NK-92 treated with Interleukin-12 subunit alpha and Interleukin-12 subunit beta, amount 100 ng/mL, for 24 hours (cell line): Measurements from ENCODE around the gene MRPS6.
A peak's percentile ranks its signal among the peaks of the same experiment; 100 is the strongest.

Experiments
- DNase-seq: peaks from one replicate; lab custom pipeline; 2025; lab: John Stamatoyannopoulos, UW

MRPS6 gene

GRCh38 chr21:34071683-34072082 lies 1.7 kb upstream of the MRPS6 start:
- DNase-seq, result no peak

DNA sequence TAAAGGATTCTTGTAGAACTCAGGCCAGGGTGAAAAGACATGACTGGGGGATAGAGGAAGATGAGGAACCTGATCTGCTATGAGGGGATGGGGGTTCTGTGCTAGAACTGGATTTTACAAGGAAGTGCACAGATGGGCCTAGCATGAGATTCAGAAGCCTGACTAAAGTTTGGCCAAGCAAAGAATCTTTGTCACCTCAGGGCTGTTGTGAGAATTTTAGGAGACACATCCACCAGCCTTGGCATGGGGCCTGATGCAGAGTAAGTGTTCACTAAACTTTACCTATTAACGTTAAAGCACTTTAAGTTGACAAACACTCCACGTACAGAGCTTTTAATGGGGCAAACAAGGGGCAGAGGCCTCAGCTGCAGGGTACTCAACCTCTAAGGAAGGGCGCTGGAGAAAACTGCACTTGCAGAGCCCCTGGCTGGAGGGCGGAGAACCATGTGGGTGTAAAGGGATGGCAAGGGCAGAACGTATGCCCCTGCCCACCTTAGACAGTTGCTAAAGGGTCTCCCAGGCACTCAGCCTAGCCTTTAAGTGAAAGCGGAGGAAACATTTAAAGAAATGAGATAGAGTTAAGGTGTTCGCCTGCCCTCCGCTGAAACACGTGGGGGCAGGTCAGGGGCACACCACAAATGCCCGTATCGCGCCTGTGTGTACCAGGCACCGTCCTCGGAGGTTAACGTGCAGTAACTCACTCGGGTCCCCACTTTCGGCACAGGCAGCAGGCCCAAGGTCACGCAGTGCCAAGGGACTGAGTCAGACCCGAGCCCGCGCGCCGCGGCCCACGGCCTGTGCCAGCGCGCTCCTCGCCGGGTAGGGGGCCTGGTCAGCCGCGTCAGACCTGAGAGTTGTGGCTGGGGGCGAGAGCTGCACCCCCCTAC lies 990 bp upstream of the MRPS6 start:
- no peak for DNase-seq

GRCh38 chr21:34073749-34074282 lies 438 bp downstream of the MRPS6 start:
- peak; percentile 60 for DNase-seq

- no peak for DNase-seq
These were observed 1.1 kb downstream of the MRPS6 start for GRCh38 chr21:34074283-34075090.

DNA sequence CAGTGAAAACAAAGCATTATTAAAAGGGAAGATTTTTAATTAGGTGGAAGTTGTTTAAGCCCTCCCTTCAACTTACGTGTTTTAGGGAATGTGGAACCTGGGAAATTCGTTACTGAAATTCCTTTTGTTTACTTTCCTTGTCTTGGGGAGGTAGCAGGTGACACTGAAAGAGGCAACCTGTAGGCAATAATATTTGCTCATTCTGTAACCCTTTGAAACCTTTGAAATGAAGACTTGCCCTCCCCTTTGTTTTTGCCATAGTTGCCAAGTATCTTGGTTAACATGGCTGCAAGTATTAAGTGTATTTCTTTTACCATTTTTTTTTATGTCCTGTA lies 1.7 kb downstream of the MRPS6 start:
- DNase-seq, result no peak

DNA sequence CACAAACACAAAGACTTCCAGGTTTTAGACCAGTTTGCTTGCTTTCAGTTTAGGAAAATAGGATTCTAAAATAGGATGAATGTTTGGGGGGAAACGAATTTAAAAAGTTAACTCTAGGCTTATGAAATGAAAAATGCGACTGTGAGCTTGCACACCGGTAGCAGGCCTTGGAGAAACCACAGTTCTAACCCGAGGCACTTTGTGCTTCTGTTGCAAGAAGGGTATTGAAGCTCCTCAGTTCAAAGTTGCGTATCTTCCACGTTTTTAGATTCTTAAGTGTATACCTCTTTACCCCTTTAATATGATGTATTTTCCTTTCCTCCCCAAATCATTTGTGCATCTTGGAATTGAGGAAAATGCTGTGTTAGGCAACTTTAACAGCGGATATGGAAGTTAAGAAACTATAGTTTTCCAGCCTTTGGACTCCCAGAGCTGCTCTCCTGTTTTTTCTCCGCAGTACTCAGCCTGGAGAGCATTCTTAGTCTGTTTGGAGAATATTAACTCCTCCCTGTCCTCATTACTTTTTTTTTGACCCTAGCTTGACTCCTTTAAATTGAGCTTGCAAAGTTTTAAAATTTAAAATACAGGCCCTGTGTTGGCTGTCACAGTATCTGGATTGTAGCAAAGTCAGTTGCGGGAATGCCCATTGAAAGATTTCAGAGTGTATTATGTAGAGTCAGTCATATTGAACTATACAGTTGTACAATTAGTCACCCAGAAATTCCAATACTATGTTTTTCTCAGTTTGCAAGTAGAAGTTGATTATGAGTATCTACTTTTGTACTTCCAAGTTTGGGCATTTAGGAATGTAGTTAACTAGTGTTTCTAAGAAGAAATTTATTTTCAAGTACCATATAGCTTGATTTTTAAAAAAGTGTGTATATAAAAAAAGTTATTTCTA lies 2.6 kb downstream of the MRPS6 start:
- no peak for DNase-seq

DNA sequence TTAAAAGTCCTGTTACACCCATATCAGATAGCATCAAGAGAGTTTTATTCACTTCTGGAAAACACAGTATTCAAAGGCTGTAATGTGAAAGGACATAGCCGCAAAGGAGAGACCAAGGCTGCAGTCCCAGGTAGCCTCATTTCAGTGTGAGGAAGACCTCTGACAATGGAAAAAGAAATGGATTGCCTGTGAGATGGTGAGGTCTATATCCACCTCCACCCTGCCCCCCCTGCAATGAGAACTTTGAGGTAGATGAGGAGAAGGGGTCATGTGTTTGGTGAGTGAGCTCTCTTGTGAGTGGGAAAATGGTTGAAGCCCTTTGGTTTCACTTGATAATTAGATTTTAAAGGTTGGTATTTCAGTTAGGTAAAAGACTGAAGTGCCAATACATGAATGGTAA lies 3.5 kb downstream of the MRPS6 start:
- no peak for DNase-seq

DNA sequence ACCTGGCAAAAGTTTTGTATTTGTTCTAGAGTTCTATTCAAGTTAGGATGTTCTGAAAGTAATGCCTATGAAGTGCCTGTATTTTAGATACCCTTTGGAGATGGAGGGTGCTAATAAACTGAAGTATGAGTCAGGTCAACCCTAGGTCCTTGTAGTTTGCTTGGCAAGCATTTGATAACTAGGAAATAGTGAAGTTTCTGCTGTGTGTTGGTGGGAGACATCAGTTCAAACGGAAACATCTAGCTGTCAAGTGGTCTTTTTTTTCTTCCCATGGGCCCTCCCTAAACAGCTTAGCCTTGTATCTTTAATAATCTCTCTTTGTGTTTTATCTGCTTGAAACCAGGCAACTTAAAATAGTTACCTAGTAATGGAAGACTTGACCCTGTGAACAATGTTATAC lies 4.5 kb downstream of the MRPS6 start:
- no peak for DNase-seq

DNA sequence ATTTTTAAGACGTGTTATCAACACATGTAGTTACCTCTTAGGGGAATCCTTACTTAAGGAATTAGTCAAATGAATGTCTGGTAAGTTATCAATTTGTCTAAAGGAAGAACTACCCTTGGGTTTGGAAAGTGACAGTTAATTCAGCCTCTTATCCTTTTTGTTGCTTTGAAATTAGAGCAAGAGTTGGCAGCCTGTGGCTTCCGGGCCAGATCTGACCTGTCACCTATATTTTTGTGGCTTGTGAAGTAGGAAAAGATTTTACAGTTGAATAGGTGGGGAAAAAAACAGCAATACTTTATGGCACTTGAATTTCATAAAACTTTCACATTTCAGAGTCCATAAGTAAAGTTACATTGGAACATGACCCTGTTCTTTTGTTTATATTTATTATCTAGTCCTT lies 5.5 kb downstream of the MRPS6 start:
- DNase-seq, result no peak

DNA sequence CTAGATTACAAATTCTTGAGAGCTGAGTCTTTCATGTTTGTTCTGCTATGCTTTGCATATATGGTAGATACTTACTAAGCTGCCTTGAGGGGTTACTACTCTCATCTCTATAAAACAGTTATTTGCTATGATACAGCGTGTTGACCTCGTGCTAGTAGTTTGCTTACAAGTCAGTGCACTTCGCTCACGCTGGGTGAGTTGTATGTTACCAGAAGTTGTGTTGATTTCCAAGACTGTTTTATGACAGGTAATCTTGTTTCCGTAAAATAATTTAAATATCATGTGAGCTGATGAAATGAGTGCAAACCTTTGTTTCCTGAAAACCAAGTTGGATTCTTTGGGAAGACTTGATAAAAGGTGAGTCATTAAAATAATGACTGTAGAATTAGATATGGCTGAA lies 7.3 kb downstream of the MRPS6 start:
- no peak for DNase-seq

DNA sequence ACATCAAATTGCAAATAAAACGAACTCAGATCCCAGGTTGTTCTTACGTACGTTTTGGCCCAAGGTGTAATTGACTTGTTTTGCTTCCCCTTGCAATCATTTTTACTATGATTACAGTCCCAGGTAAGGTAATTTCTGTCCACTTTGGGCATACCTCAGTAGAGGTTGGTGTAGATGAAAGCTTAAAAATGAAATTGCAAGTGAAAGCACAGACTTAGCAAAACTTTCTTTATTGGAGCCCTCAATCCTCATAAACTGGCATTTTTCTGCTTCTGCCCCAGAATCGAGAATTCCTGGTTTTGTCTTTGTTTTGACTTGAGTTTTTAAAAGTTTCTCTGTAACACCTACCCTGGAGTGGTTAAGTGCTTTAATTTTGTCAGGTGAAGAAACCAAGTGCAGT lies 9.4 kb downstream of the MRPS6 start:
- DNase-seq, result no peak

DNA sequence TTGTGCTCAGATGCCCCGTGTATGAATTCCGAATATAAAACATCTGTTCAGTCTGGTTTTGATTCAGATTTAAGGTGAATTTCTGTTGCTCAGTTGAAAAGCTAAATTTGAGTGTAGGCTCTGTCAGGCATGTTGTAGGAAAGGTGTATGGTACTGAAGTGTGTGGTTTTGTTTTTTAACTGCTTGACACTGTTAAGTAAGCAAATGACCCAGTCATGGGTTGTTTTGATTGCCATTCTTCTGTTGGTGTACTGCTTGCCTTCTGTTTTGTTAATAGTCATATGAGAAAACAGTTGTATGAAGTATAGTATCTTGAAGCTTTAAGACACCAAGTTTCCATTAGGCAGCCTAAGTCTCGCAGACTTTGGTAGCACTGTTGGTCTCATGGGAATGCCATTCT lies 10.0 kb downstream of the MRPS6 start:
- no peak for DNase-seq

GRCh38 chr21:34085129-34085528 lies 11.8 kb downstream of the MRPS6 start:
- no peak for DNase-seq

GRCh38 chr21:34086887-34087306 lies 13.5 kb downstream of the MRPS6 start:
- DNase-seq, result no peak

DNA sequence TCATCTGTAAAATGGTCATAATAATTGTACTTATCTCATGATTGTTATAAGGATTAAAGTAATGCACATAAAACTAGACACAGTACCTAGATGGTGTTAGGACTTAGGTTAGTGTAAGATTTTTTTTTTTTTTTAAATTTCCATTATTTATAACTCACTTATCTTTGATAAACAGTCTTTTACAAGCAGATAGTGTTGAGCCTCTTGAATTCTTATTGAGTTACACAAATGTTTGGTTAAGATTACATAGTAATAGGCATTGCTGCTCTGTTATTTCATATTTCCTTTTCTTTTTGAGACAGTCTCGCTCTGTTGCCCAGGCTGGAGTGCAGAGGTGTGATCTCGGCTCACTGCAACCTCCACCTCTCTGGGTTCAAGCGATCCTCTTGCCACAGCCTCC lies 15.4 kb downstream of the MRPS6 start:
- DNase-seq, result no peak

GRCh38 chr21:34091032-34091431 lies 17.7 kb downstream of the MRPS6 start:
- no peak for DNase-seq

DNA sequence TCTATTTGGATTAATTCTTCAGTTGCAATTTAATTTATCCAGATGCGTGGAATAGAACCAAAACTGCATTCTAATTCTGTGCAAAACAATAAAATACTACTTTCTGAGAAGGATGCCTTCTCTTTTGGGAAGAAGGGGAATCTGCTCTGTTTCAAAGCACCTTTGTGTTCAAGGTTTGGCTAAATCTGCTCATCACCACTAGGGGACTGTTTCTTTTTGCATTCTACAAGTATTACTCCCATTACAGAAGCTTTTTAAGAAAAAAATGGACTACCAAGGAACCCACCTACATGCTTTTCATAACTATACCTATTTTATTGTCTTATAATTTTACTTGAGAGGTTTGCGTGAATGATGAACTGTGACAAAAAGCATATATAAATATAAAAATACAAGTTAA lies 18.2 kb downstream of the MRPS6 start:
- DNase-seq, result no peak

DNA sequence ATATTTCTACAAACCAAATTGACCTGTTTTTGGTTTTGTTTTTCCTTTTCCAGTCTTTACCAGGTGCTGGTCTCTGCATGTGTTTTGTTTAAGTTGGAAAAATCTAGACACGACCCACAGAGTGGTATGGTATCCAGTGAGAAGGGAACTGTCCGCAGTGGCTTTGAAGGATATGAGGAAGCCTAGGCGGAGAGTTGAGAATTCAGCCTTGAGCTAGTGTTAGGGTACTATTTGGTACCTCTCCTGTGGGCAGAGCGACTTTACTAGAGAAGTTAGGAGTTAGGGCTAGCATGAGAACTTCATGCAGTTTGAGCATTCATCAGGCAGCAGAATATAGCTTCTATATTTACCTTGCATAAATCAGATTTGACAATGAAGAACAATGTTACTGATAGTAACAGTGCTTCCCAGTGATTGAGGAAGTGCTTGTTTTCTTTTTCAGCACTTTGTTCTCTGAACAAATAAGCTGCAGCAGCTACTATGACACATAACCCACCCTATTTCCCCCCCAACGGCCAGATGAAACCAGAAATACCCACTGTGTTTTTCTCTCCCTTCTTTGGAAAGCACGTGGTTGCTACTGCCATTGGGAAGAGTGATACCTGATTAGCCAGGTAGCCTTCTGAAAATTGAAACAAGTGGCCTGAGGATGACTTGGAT lies 19.0 kb downstream of the MRPS6 start:
- DNase-seq, result no peak

DNA sequence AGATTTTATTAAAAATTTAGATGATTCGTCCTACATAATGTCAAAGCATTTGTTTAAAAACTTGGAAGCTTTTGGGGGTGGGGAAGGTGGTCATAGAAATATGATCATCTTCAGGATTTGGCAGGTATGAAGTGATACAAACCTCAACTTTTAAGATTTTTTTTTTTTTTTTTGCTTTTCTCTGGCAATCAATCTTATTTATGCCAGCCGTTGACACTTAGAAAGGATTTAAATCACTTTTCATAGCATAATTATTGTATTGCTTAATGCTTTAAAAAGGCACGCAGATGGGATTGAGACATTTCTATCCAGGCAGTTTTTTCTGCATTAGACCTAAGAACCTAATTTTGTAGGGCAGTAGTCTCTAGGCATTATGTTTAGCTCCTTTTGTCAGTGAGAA lies 19.7 kb downstream of the MRPS6 start:
- DNase-seq, result no peak

DNA sequence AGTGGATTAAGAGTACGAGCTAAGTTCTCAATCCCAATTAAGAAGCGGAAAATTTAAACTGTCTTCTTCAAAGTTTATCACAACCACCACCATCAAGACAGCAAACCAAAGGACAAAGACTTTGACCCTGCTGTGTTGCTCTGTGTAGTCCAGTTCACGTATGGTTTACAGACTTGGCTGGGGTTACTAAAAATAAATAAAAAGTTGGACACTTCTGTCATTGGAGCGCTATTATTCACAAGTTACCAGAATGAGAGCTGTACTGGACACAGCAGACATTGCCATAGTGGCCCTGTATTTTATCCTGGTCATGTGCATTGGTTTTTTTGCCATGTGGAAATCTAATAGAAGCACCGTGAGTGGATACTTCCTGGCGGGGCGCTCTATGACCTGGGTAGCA lies 21.6 kb downstream of the MRPS6 start:
- no peak for DNase-seq

GRCh38 chr21:34097442-34097841 lies 24.1 kb downstream of the MRPS6 start:
- DNase-seq, result no peak

- DNase-seq, result no peak
These were observed 27.0 kb downstream of the MRPS6 start for GRCh38 chr21:34100337-34100736.
